ENCODE data around the gene CHIC2.
A peak's percentile ranks its signal among the peaks of the same experiment; 100 is the strongest.

The CHIC2 gene

GRCh38 chr4:54092405-54093323 lies 28.3 kb upstream of the CHIC2 start:
- no peak for DNase-seq

- DNase-seq, result peak; percentile 72 to 78
Observed at GRCh38 chr4:54091637-54092404, 27.4 kb upstream of the CHIC2 start.

- DNase-seq, result no peak
Observed at GRCh38 chr4:54090804-54091623, 26.6 kb upstream of the CHIC2 start.

GRCh38 chr4:54090404-54090803 lies 26.0 kb upstream of the CHIC2 start:
- no peak for DNase-seq

GRCh38 chr4:54089875-54090274 lies 25.5 kb upstream of the CHIC2 start:
- DNase-seq, result no peak

GRCh38 chr4:54085284-54085683 lies 20.9 kb upstream of the CHIC2 start:
- no peak for DNase-seq

GRCh38 chr4:54082168-54082567 lies 17.8 kb upstream of the CHIC2 start:
- no peak for DNase-seq

- no peak for DNase-seq
Observed at GRCh38 chr4:54077812-54078211, 13.4 kb upstream of the CHIC2 start.

GRCh38 chr4:54076673-54077072 lies 12.3 kb upstream of the CHIC2 start:
- DNase-seq, result no peak

GRCh38 chr4:54074381-54074780 lies 10.0 kb upstream of the CHIC2 start:
- DNase-seq, result no peak

GRCh38 chr4:54073271-54073880 lies 9.0 kb upstream of the CHIC2 start:
- no peak for DNase-seq

GRCh38 chr4:54067166-54067565 lies 2.8 kb upstream of the CHIC2 start:
- DNase-seq, result no peak

GRCh38 chr4:54066718-54067129 lies 2.3 kb upstream of the CHIC2 start:
- DNase-seq, result no peak

GRCh38 chr4:54066088-54066415 lies 1.6 kb upstream of the CHIC2 start:
- DNase-seq, result no peak

GRCh38 chr4:54065282-54066087 lies 1.1 kb upstream of the CHIC2 start:
- DNase-seq, result no peak

GRCh38 chr4:54063737-54064316 lies 578 bp downstream of the CHIC2 start:
- peak; percentile 16 to 30 for DNase-seq

- DNase-seq, result peak; percentile 20 to 32
Observed at GRCh38 chr4:54063229-54063628, 1.2 kb downstream of the CHIC2 start.

- DNase-seq, result no peak
Observed at GRCh38 chr4:54062392-54062791, 2.0 kb downstream of the CHIC2 start.

- no peak for DNase-seq
Observed at GRCh38 chr4:54061873-54062272, 2.5 kb downstream of the CHIC2 start.

- no peak for DNase-seq
Observed at GRCh38 chr4:54061067-54061466, 3.3 kb downstream of the CHIC2 start.

- DNase-seq, result no peak
Observed at GRCh38 chr4:54060116-54060515, 4.3 kb downstream of the CHIC2 start.

GRCh38 chr4:54058171-54058570 lies 6.2 kb downstream of the CHIC2 start:
- no peak for DNase-seq

All from activated CD4-positive, alpha-beta T cell treated with anti-CD3 and anti-CD28 coated beads, Interleukin-2, amount 50 U/mL, for 48 hours (primary cell).